Transverse colon (tissue), 3 donors: ENCODE measurements around the gene TMUB1.

Source experiments
- CTCF ChIP-seq, 5 experiments: fragments of 200-600 bp in 3 of 5; fragments of 450-650 bp in 2 of 5; sonication (generic) in 3 of 5; IDR thresholded peaks; 1 replicate in 2 of 5; 2 replicates in 3 of 5; pipeline ENCODE4 v1.5.1; 2016 to 2017; ENCODE audit warnings: antibody characterized with exemption in 5 of 5, inconsistent platforms in 3 of 5, mild to moderate bottlenecking in 2 of 5, moderate library complexity in 1 of 5
- EP300 ChIP-seq: sonication (generic); formaldehyde crosslinking; IDR thresholded peaks from one replicate; pipeline ENCODE4 v1.6.1; 2017; ENCODE audit warnings: antibody characterized with exemption, low read depth
- POLR2A ChIP-seq: fragments of 450-650 bp; IDR thresholded peaks from one replicate; pipeline ENCODE4 v1.6.1; 2016; ENCODE audit warnings: antibody characterized with exemption, mild to moderate bottlenecking, moderate library complexity

GRCh38 chr7:151103973-151104372 is 20.7 kb upstream of the TMUB1 start:
- no peak for TF ChIP-seq POLR2A
- TF ChIP-seq EP300 = no peak
- TF ChIP-seq CTCF (IDR thresholded peaks at IDR 0.05) = no peak
